K562 (cell line): ENCODE results near the gene PHF11. TPM values are rescaled to one million over a fixed set of nuclear protein-coding genes. Genes with fewer than 3 reads are reported as not detected.

Experiments used
- ADNP ChIP-seq: fragments of 200-800 bp; sonication (Bioruptor generic); IDR thresholded peaks from 2 replicates; pipeline ENCODE4 v1.6.1; 2016; ENCODE audit warnings: missing genetic modification characterization, missing compliant biosample characterization
- CBFA2T3 ChIP-seq: fragments of 450-650 bp; IDR thresholded peaks from 2 replicates; pipeline ENCODE4 v1.6.1; 2017
- E2F3 ChIP-seq: fragments of 250-450 bp; sonication (Bioruptor Pico); IDR thresholded peaks from 2 replicates; pipeline ENCODE4 v1.4.0; 2020; ENCODE audit warnings: mild to moderate bottlenecking
- FUS ChIP-seq: fragments of 200-400 bp; formaldehyde crosslinking; optimal IDR thresholded peaks from 2 replicates; pipeline ENCODE3; 2017; ENCODE audit warnings: low read depth, low read length
- GABPA ChIP-seq: fragments of 200-800 bp; sonication (Bioruptor generic); conservative IDR thresholded peaks from 2 replicates; pipeline ENCODE4 v1.6.1; 2016; ENCODE audit warnings: low read depth, missing genetic modification characterization, missing compliant biosample characterization
- GTF2B ChIP-seq: IDR thresholded peaks from 2 replicates; pipeline ENCODE4 v1.6.1; 2011; ENCODE audit not compliant: insufficient read length; ENCODE audit errors: extremely low read depth
- HDAC3 ChIP-seq: fragments of 450-650 bp; IDR thresholded peaks from 2 replicates; pipeline ENCODE4 v1.6.1; 2018; ENCODE audit warnings: borderline replicate concordance, mild to moderate bottlenecking, moderate library complexity; ENCODE audit not compliant: partially characterized antibody
- HMGXB4 ChIP-seq: sonication (generic); formaldehyde crosslinking; IDR thresholded peaks from 2 replicates; pipeline ENCODE4 v1.8.1; 2023; ENCODE audit warnings: mild to moderate bottlenecking, missing genetic modification reagents
- ILF3 ChIP-seq: fragments of 450-650 bp; IDR thresholded peaks from 2 replicates; pipeline ENCODE4 v1.6.1; 2018; ENCODE audit warnings: antibody characterized with exemption, mild to moderate bottlenecking, moderate library complexity, borderline replicate concordance
- MAFG ChIP-seq: fragments of 450-650 bp; conservative IDR thresholded peaks from 2 replicates; pipeline ENCODE4 v1.6.1; 2016; ENCODE audit warnings: missing genetic modification characterization, missing compliant biosample characterization
- MEF2D ChIP-seq: conservative IDR thresholded peaks from 2 replicates; pipeline ENCODE4 v1.6.1; 2016; ENCODE audit warnings: low read depth, missing genetic modification characterization, missing compliant biosample characterization
- NELFE ChIP-seq: IDR thresholded peaks from 2 replicates; pipeline ENCODE4 v1.6.1; 2011; ENCODE audit warnings: mild to moderate bottlenecking; ENCODE audit not compliant: insufficient read depth, insufficient read length
- NR2C1 ChIP-seq, 2 experiments: fragments of 450-650 bp; IDR thresholded peaks; 2 replicates each; pipeline ENCODE4 v1.6.1; 2017; ENCODE audit warnings: mild to moderate bottlenecking in 2 of 2, antibody characterized with exemption in 1 of 2, inconsistent platforms in 1 of 2, missing compliant biosample characterization in 1 of 2, missing genetic modification characterization in 1 of 2
- POLR2AphosphoS2 ChIP-seq: IDR thresholded peaks from 2 replicates; pipeline ENCODE4 v1.6.1; 2012; ENCODE audit warnings: low read length, improper control_type of control experiment
- POLR2AphosphoS5 ChIP-seq: IDR thresholded peaks from 2 replicates; pipeline ENCODE4 v1.6.1; 2011; ENCODE audit warnings: mild to moderate bottlenecking, low read depth, low read length, moderate library complexity; ENCODE audit not compliant: control insufficient read depth, insufficient read depth
- PRDM10 ChIP-seq: fragments of 450-650 bp; IDR thresholded peaks from 2 replicates; pipeline ENCODE4 v1.6.1; 2018; ENCODE audit not compliant: partially characterized antibody
- RBM25 ChIP-seq: fragments of 200-400 bp; formaldehyde crosslinking; IDR thresholded peaks from 2 replicates; pipeline ENCODE4 v1.6.1; 2018; ENCODE audit warnings: low read length, low read depth, moderate library complexity; ENCODE audit not compliant: severe bottlenecking
- RNF2 ChIP-seq: sonication (generic); IDR thresholded peaks from 2 replicates; pipeline ENCODE4 v1.6.1; 2016
- RUNX1 ChIP-seq: sonication (generic); IDR thresholded peaks from 2 replicates; pipeline ENCODE4 v1.6.1; 2016; ENCODE audit warnings: antibody characterized with exemption, low read depth
- SMAD1 ChIP-seq: fragments of 150-350 bp; IDR thresholded peaks from 2 replicates; pipeline ENCODE4 v1.6.1; 2014; ENCODE audit warnings: low read length, low read depth; ENCODE audit not compliant: partially characterized antibody
- SOX6 ChIP-seq: fragments of 450-650 bp; IDR thresholded peaks from 2 replicates; pipeline ENCODE4 v1.6.1; 2014; ENCODE audit warnings: mild to moderate bottlenecking
- ZNF146 ChIP-seq: IDR thresholded peaks from one replicate; pipeline ENCODE4 v1.6.1; 2018; ENCODE audit warnings: missing compliant biosample characterization; ENCODE audit not compliant: unreplicated experiment
- ZNF217 ChIP-seq: sonication (generic); formaldehyde crosslinking; IDR thresholded peaks from 2 replicates; pipeline ENCODE4 v1.8.0; 2022; ENCODE audit warnings: mild to moderate bottlenecking, missing genetic modification reagents
- ZNF696 ChIP-seq: fragments of 250-450 bp; sonication (Bioruptor Pico); conservative IDR thresholded peaks from 2 replicates; pipeline ENCODE4 v1.4.0; 2020; ENCODE audit warnings: mild to moderate bottlenecking, moderate library complexity
- polyA plus RNA-seq, 8 experiments: library from polyadenylated mRNA; depleted of rRNA in 4 of 8; stranded (reverse) in 5 of 8; unstranded in 3 of 8; fragments of >200 nt; fragmentation: Nextera tagmentation in 2 of 8; fragmentation: Illumina TruSeq in 1 of 8; extraction: Ambion mirVana in 2 of 8; extraction: Trizol in 1 of 8; gene quantifications; 2 replicates each; pipeline versions ENCODE4 v1.2.1 to v1.2.3, GENCODE V29; 2011 to 2014; ENCODE audit warnings: inconsistent platforms in 1 of 8, missing spikeins in 1 of 8
- total RNA-seq, 7 experiments: library from RNA; depleted of rRNA in 6 of 7; stranded (reverse); fragments of >200 nt in 6 of 7; fragmentation: Illumina TruSeq in 2 of 7; extraction: Trizol in 2 of 7; gene quantifications; 2 replicates each; pipeline versions ENCODE4 v1.2.1 to v1.2.3, GENCODE V29; 2011 to 2021; ENCODE audit warnings: low replicate concordance in 1 of 7

Gene PHF11
- total and polyA plus RNA-seq, 9 of the 15 experiments (the other 6 are each of a cell fraction or from before 2014, with no cell fraction given) = 1.9 to 7.0 (median 5.3) TPM

- TF ChIP-seq ADNP (tag) (no peak), NR2C1 (IDR thresholded peaks at IDR 0.05) (no peak), NR2C1 (tag; IDR thresholded peaks at IDR 0.05) (no peak), ZNF217 (CRISPR knock-in tag) (no peak), NELFE (no peak), ILF3 (no peak), POLR2AphosphoS2 (no peak), RBM25 (no peak), MAFG (peak; percentile 82), GABPA (tag) (no peak), E2F3 (CRISPR knock-in tag) (no peak), SOX6 (peak; percentile 83), ZNF146 (CRISPR knock-in tag) (no peak), POLR2AphosphoS5 (no peak), ZNF696 (CRISPR knock-in tag) (no peak), HDAC3 (no peak), PRDM10 (no peak), RNF2 (no peak), FUS (no peak), HMGXB4 (no peak), MEF2D (tag) (no peak), SMAD1 (no peak), GTF2B (no peak), CBFA2T3 (peak; percentile 61), RUNX1 (no peak)
Observed at GRCh38 chr13:49540552-49540951, 44.8 kb downstream of the PHF11 start (continued).
